GM19023 (cell line): ENCODE data around the gene ARHGAP6.

Experiments used
- ATAC-seq: cut with Tn5 transposase; IDR thresholded peaks from one replicate; pipeline ENCODE4 v1.9.1; 2021; ENCODE audit warnings: mild to moderate bottlenecking, moderate library complexity; ENCODE audit not compliant: unreplicated experiment

Gene ARHGAP6, protein sequence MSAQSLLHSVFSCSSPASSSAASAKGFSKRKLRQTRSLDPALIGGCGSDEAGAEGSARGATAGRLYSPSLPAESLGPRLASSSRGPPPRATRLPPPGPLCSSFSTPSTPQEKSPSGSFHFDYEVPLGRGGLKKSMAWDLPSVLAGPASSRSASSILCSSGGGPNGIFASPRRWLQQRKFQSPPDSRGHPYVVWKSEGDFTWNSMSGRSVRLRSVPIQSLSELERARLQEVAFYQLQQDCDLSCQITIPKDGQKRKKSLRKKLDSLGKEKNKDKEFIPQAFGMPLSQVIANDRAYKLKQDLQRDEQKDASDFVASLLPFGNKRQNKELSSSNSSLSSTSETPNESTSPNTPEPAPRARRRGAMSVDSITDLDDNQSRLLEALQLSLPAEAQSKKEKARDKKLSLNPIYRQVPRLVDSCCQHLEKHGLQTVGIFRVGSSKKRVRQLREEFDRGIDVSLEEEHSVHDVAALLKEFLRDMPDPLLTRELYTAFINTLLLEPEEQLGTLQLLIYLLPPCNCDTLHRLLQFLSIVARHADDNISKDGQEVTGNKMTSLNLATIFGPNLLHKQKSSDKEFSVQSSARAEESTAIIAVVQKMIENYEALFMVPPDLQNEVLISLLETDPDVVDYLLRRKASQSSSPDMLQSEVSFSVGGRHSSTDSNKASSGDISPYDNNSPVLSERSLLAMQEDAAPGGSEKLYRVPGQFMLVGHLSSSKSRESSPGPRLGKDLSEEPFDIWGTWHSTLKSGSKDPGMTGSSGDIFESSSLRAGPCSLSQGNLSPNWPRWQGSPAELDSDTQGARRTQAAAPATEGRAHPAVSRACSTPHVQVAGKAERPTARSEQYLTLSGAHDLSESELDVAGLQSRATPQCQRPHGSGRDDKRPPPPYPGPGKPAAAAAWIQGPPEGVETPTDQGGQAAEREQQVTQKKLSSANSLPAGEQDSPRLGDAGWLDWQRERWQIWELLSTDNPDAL (N-terminal part only)

DNA sequence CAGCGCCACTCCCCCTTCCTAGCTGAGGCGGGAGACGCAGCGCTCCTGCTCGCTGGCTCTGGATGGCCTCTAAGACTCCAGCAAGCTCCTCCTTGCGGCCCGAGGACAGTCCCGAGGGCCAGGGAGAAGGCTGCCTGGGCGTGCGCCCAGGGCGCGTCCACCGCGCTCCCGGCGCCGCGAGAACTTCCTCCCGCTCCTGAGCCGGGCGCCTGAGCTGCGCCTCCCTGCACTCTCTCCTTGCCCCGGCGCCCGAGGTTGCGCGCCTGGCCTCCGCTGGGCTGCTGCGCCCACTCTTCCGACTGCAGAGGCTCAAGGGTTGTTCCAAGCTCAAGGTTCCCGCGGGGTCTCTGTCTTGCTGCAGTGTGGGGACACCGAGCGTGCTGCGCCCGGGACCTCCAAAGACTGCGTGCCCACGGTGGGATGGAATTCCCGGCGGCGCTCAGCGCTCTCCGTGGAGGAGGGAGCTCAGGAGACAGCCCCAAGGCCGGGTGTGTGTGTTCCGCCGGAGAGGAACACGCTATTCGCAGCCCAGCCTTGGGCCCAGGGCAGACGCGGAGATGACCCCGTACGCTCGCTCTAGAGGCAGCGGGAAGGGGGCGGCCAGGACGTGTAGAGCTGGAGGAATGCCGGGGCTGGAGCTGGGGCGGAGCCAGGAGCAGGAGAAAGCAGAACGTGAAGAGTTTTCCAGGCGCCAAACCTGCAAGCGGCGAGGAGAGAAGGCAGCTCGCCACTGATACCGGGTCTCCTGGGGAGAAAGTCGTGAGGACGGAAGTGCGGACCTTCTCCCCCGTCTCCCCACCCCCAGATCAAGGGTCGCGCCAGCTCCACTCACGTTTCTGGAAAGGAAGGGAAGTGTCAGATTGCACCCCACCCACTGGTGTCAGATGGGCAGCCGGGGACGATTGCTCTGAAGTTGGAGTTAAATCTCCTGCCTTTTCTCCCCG lies at the start of gene ARHGAP6:
ARHGAP6 (minus strand) TSS at position 753 of the 944 bp plus-strand sequence. CDS start 1,092 bp downstream, outside the sequence.
- no peak for ATAC-seq

DNA sequence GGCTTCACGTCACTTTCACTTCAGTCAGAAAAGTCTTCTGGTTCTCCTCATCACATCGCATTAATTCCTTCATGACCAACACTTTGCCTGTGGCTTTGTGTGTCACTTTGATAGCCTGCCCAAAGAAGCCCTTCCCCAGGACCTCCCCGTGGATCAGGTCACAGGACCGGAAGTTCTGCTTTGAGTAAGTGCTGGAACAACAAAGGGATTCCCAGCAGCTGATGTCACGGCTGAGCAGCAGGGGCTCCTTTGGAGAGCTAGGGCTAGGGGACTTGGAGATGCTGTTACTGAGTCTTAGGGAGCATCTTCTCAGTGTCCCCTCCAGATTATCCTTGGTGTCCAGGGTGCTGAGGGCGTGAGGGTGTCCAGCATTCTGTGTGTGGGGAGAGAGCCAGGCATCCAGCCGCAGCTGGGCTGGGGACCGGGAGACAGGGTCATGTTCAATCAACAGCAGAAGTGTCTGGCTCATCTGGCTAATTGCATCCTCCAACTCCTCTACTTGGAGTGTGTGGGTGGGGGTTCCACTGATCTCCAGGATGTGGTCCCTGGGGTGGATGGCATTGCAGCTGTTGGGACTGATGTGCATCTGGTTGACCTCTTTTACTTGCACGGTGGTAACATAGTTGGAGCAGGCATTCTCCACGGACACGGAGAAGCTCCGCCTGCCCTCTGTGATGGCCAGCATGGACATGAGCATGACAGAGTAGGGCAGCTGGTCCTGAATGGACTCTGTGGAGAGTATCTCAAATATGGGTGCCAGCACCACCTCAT lies 39.2 kb upstream of the ARHGAP6 start:
- ATAC-seq, result no peak

DNA sequence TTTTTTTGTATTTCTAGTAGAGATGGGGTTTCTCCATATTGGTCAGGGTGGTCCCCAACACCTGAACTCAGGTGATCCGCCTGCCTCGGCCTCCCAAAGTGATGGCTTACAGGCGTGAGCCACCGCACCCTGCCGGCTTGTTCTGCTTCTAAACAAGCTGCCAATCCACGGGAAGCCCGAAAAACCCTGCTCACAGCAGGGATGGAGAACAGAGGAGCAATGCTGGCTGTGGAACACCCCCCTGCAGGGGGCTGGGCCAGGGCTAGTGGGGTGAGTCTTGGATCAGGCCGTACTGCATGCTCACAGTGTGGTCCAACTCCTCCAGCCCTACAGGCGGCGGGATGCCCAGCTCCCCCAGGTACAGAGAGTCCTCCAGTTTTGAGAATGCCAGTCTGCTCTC lies 38.1 kb upstream of the ARHGAP6 start:
- no peak for ATAC-seq

DNA sequence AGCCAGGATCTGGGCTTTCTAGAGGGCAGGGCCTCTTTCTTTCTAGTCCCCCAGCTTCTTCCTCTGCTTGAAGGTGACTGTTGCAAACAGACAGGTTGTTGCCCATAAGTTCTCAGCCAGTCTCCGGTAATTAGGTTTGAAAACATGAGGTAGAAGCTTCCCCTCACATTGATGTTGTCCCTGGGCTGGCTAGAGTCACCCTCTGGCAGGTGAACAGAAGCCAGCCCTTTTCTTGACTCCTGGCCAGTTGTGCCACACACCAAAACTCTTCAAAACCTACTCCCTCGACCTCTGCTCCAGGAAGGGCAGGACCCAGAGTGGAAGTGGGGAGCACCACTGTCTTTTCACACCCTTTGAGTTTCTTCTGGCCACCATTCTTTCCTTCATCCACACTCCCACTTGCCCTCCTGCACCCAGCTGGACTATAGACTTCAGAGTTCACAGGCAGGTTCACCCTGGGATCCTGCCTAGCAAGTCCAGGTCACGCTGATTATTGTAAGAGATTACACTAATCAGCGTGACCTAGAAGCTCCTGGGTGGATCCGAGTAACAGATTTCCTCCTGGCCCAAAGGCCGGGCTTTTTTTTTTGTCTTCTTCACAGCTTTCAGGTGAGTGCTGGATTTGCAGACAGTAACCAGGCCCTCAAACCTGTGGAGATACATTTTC lies 37.4 kb upstream of the ARHGAP6 start:
- ATAC-seq, result no peak

DNA sequence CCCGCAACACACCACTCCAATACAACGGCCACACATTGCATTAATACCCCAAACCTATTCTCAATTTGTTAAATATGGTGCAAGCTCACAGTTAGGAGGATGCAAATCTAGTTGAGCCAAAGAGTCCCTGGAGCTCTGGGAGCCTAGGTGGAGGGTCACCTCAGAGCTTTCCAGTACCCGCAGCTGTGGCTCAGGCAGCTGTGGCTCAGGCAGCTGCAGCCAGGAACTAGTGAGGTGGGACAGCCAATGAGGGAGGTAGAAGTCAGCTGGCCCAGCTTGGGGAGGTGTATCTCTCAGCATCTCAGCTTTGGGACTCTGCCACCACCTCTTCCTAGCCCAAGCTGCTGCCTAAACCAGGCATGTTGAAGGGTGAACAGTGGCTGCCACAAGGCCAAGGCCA lies 36.7 kb upstream of the ARHGAP6 start:
- ATAC-seq, result no peak

DNA sequence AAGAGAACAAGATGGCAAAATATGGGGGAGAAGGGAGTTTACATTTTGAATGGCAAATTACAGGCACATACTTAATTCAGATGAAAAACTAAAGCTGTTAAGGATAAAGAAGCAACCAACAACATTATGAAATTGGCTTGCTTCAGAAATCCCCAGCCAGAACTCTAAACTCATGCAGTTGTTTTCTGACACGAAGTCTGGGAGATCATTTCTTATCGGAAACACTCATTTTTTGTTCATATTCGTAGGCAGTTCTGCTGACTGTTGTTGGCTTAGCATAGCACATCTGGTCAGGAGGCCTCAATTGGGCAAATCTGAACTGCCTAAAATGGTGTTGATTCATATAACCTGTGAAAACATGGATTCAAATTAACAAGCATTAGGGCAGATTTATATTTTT lies 33.0 kb upstream of the ARHGAP6 start:
- no peak for ATAC-seq

DNA sequence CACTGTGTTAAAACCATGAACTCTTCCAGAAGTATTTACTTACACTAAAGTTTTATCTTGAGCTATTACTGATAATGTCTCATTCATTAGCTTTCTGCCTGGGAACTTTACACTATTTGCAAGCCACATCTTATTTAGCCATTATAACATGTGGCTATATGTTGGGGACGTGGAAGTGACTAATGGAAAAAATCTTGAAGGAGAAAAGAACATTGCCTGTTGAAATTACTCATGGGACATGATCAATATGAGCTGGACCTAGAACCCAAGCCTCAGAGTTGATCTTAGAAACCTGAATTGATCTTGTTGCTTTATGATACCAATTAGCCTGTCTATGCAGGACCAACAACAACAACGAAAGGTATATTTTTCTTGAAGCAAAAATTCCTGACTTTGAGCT lies 22.5 kb upstream of the ARHGAP6 start:
- ATAC-seq, result no peak

DNA sequence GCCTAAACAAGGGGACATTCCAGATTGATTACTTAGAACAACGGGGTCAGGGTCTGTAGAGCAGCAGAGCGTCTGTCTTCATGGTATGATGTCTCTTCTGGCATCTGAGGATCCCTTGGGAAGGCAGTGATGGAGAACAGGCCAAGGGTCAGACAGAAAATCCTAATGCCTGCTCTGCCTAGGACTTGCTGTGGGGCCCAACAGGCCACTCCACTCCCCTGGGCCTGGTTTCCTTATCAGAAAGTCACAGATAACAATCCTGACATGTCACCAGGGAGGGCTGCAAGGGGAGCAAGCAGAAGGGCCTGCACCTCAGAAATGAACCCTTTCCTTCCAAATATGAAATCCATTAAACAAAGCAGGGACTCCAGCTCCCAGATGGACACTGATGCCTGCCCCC lies 21.4 kb upstream of the ARHGAP6 start:
- no peak for ATAC-seq

DNA sequence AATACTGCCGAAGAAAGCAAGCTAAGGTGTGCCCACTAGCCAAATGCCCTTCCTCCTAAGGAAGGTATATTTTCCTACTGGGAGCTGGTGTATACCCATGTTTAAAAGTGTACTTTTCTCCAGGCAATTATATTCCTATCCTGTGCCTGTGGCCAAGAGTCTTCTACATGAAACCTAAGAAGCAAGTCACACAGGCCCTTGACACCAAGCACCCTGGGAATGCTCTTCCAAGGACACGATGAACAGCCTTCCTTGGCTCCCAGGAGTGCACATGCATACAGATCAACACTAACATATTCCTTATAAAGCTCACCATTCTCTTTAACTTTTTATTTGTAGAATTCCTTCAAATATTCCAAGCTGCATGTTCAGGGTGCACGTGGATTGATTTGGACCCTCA lies 17.3 kb upstream of the ARHGAP6 start:
- ATAC-seq, result no peak

DNA sequence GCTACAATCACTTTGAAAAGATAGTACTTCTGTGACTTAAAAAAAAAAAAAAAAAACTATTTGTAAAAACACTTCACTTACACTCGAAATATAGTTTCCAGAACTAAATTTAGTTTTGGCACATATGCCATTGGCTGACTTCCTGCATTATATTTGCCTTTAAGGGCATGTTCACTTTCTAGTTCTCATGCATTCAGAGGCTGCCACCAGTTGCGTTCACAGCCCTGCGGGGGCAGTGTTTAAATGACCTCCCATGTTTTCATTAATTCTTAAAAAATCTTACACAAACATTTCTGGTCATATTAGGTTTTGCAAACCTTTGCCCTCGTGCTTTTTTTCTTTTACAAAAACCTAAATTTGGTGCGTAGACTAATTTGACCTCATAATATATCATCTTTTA lies 12.4 kb upstream of the ARHGAP6 start:
- ATAC-seq, result no peak

DNA sequence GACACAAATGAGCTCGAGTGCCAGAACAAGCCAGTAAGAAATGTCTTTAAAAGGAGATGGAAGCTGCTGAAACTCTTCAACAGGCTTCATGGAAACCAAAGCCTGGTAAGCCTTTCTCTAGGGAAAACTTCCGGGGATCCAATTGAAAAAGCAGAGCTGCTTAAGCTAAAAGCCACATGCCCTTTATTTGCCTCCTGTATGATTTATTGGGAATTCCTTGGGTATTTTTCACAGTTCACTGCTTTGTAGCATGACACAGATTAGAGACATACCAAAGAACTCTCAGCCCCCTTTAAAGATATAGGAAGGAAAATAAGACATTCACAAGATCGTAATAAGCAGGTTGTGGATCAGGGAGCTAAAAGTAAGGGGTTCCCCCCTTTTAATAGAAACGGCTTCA lies 6.5 kb upstream of the ARHGAP6 start:
- ATAC-seq, result no peak

DNA sequence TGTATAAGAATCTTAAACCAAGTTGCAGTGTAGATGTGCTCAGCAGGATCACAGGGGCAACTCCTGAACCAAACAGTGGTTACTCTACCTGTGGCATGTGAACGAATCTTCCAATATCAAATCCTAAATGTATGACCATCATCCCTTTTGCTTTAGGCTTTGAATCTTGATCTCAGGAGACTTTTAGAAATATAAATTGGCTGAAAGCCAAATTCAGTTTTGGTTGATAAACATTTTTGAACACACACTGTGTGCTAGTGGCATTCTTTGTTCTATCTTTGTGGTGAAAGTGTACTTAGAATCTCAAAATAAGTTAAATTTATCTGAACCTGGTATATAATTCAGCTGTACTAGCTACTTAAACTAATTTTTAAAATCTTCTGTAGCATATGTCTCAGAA lies 4.6 kb upstream of the ARHGAP6 start:
- no peak for ATAC-seq

DNA sequence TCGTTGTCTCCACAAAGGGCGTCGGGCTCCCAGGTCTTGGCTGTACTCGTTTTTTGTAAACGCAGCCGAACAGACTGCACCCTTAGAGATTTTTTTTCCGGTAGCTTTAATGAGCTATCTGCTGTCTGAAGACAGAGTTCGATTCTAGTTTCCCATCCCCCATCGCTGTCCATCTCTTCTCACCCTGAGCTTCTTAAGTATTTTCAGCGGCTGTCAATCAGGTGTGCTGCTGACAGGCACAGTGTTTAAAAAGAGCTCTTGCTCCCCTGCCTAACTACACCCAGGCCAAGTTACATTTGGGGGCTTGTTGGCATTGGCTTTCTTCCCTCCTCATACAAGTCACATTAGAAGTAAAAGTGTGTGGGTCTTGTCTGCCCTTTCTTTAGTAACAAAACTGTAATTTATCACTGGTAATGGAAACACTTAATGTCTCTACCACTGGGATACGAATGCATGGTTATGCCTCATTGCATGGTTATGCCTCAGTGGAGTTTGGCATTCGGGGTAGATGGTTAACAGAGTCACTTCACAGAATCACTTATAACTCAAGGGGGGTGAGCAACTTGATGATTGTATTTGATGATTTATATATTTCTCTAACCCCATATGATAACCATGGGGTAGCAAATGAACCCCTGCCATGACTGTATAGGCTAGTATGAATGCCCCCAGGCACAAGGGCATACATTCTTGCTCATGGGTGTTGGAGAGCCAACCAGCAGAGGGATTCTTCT lies 1.4 kb upstream of the ARHGAP6 start:
- ATAC-seq, result no peak

DNA sequence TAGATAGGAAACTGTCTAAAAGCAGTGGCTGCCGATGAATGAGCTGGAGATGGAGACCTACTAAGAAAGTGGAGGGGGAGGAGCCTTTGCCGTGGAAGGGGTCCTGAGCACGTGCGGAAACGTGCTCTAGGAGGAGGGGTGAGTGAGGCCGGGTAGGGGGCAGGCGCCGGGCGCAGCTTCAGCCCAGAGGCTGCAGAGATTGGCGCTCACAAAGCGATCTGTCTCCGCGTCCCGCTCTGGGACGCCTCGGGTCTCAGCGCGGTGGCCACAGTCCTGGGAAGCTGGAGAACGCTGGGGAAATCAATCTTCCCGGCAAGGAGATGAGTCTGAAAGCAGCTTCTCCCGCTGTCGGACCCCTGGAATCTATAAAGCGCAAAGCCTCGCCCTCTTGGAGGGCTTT lies 444 bp upstream of the ARHGAP6 start:
- no peak for ATAC-seq

DNA sequence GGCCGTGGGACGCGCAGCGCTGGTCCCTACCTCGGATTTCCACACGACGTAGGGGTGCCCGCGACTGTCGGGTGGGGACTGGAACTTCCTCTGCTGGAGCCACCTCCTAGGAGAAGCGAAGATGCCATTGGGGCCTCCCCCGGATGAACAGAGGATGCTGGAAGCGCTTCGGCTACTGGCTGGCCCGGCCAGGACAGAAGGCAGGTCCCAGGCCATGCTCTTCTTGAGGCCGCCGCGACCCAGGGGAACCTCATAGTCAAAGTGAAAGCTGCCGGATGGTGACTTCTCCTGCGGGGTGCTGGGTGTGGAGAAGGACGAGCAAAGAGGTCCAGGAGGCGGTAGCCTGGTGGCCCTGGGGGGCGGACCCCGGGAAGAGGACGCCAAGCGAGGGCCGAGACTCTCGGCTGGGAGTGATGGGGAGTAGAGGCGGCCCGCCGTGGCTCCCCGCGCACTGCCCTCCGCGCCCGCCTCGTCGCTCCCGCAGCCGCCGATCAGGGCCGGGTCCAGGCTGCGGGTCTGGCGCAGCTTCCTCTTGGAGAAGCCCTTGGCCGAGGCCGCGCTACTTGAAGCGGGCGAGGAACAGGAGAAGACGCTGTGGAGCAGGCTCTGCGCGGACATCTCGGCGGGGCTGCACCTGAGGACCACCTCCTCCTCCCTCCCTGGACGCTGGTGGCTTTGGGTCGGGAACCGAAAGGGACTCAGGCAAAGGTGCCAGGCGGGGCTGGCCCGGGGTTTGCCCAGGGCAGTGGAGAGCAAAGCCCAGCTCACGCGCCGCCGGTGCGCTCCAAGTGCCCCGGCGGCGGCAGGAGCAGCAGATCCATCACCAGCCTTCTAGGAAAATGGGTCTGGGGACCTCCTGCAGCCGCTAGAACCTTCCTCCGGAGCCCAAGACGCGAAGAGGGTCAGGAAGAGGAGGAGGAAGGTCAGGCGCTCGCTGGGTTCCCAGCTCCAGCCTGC lies 1.2 kb downstream of the ARHGAP6 start:
- ATAC-seq, result no peak

DNA sequence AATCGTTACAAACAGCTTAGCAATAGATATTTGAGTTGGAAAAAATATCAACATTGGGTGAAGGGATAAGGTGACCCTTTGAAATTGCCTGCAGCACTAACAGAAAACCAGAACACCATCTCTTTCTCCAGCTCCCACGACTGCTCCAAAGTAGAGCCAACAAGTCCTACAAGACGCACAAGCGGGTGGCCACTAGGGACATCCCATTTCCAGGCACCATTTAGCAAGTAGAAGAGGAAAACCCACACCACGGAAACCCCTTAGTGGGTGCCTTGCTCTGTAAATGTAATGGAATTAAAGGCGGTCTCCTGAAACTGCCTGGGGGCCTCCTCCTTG lies 1.9 kb downstream of the ARHGAP6 start:
- no peak for ATAC-seq

DNA sequence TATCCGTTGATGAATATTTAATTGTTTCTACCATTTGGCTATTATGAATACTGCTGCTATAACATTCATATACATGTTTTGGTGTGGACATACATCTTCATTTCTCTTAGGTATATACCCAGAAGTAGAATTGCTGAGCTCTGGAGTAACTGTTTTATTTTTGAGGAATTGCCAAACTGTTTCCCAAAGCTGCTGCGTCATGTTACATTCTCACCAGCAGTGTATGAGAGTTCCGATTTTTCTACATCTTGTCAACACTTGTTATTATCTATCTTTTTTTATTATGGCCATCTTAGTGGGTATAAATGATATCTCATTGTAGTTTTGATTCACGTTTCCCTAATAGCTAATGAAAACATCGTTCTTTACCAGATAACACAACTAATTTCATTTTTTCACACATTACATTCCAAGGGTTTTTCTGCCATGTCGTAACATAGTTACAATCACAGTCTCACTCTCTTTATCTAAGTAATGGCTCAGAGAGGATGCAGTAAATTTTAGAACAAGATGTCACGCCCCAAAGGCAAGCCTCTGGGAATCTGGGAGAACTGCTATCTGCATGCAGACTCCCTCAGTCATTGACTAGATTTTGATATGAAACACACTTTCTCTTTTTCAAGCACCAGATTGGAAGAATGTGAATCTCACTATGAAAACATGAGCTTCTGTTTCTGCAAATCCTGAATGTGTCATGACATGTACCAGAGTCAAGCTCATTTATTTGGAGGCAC lies 10.3 kb downstream of the ARHGAP6 start:
- no peak for ATAC-seq
